Liver (tissue), 9 donors: ENCODE data around the gene MYO6. TPM values are rescaled to one million over a fixed set of nuclear protein-coding genes. Genes with fewer than 3 reads are reported as not detected.

Source experiments
- DNase-seq: peaks from one replicate; pipeline ENCODE4 v3.0.0-alpha.2; 2017; ENCODE audit warnings: low spot score
- H3K27ac ChIP-seq, 2 donors: one replicate each; pipeline ENCODE4 v1.7.0; 2013; ENCODE audit warnings: inconsistent platforms in 2 of 2, low read length in 2 of 2, control low read depth in 1 of 2, low read depth in 1 of 2, mild to moderate bottlenecking in 1 of 2
- H3K27me3 ChIP-seq, 4 donors: one replicate each; pipeline versions ENCODE4 v1.6.1 to v1.7.0; 2013; ENCODE audit warnings: low read length in 3 of 4, inconsistent platforms in 1 of 4, mild to moderate bottlenecking in 1 of 4, moderate library complexity in 1 of 4; ENCODE audit not compliant: control insufficient read depth in 4 of 4, insufficient read depth in 4 of 4
- H3K36me3 ChIP-seq, 4 donors: one replicate each; pipeline versions ENCODE4 v1.6.1 to v1.7.0; 2013; ENCODE audit warnings: low read length in 3 of 4, mild to moderate bottlenecking in 3 of 4, low read depth in 1 of 4, moderate library complexity in 1 of 4; ENCODE audit not compliant: control insufficient read depth in 4 of 4, insufficient read depth in 3 of 4
- H3K4me1 ChIP-seq, 4 donors: one replicate each; pipeline versions ENCODE4 v1.6.1 to v1.7.0; 2013; ENCODE audit warnings: low read length in 3 of 4, mild to moderate bottlenecking in 3 of 4, moderate library complexity in 1 of 4; ENCODE audit not compliant: control insufficient read depth in 4 of 4, insufficient read depth in 4 of 4
- H3K4me3 ChIP-seq, 3 donors: one replicate each; pipeline versions ENCODE4 v1.6.1 to v1.7.0; 2013; ENCODE audit warnings: low read length in 3 of 3, control low read depth in 1 of 3, low read depth in 1 of 3, mild to moderate bottlenecking in 1 of 3
- H3K9ac ChIP-seq, 2 donors: one replicate each; pipeline ENCODE4 v1.7.0; 2013; ENCODE audit warnings: low read length in 2 of 2, mild to moderate bottlenecking in 2 of 2, moderate library complexity in 2 of 2, control low read depth in 1 of 2, low read depth in 1 of 2
- H3K9me3 ChIP-seq, 4 donors: one replicate each; pipeline versions ENCODE4 v1.6.1 to v1.7.0; 2013; ENCODE audit warnings: low read length in 3 of 4; ENCODE audit not compliant: control insufficient read depth in 4 of 4
- EGR1 ChIP-seq, 2 donors: IDR thresholded peaks; 2 replicates each; pipeline ENCODE4 v1.6.1; 2016 to 2018; ENCODE audit warnings: antibody characterized with exemption in 2 of 2, low read depth in 2 of 2
- FOXA1 ChIP-seq: IDR thresholded peaks from 2 replicates; pipeline ENCODE4 v1.6.1; 2016; ENCODE audit warnings: antibody characterized with exemption
- FOXA2 ChIP-seq: IDR thresholded peaks from 2 replicates; pipeline ENCODE4 v1.6.1; 2016; ENCODE audit warnings: antibody characterized with exemption
- GABPA ChIP-seq, 2 donors: IDR thresholded peaks in 1 of 2; conservative IDR thresholded peaks in 1 of 2; 2 replicates each; pipeline ENCODE4 v1.6.1; 2016; ENCODE audit warnings: antibody characterized with exemption in 2 of 2, mild to moderate bottlenecking in 1 of 2, moderate library complexity in 1 of 2
- HNF4A ChIP-seq, 2 donors: conservative IDR thresholded peaks; 2 replicates each; pipeline ENCODE4 v1.6.1; 2016; ENCODE audit warnings: antibody characterized with exemption in 2 of 2, mild to moderate bottlenecking in 2 of 2
- HNF4G ChIP-seq: IDR thresholded peaks from 2 replicates; pipeline ENCODE4 v1.6.1; 2016; ENCODE audit warnings: antibody characterized with exemption
- JUND ChIP-seq, 2 donors: IDR thresholded peaks; 2 replicates each; pipeline ENCODE4 v1.6.1; 2016; ENCODE audit warnings: antibody characterized with exemption in 2 of 2
- RAD21 ChIP-seq, 2 donors: IDR thresholded peaks; 2 replicates each; pipeline ENCODE4 v1.6.1; 2016; ENCODE audit warnings: antibody characterized with exemption in 2 of 2, mild to moderate bottlenecking in 2 of 2
- RXRA ChIP-seq, 2 donors: IDR thresholded peaks; 2 replicates each; pipeline ENCODE4 v1.6.1; 2017 to 2018; ENCODE audit warnings: antibody characterized with exemption in 2 of 2, mild to moderate bottlenecking in 1 of 2
- SP1 ChIP-seq: IDR thresholded peaks from 2 replicates; pipeline ENCODE4 v1.6.1; 2018; ENCODE audit warnings: antibody characterized with exemption, mild to moderate bottlenecking
- TAF1 ChIP-seq: conservative IDR thresholded peaks from 2 replicates; pipeline ENCODE4 v1.6.1; 2016; ENCODE audit warnings: antibody characterized with exemption, mild to moderate bottlenecking
- YY1 ChIP-seq: IDR thresholded peaks from 2 replicates; pipeline ENCODE4 v1.6.1; 2016; ENCODE audit warnings: antibody characterized with exemption, mild to moderate bottlenecking
- WGBS: extraction: QIAGEN DNeasy Blood & Tissue Kit; methylation state at CpG from one replicate; pipeline ENCODE4 v1.1.7; 2013; 5-methylcytosine and 5-hydroxymethylcytosine counted together
- polyA plus RNA-seq, 2 donors: library from polyadenylated mRNA; stranded (reverse) in 1 of 2; unstranded in 1 of 2; fragments of 200-250 nt in 1 of 2; fragments of >200 nt in 1 of 2; fragmentation: Nextera tagmentation in 1 of 2; extraction: Ambion mirVana in 1 of 2; gene quantifications; one replicate each; pipeline versions ENCODE4 v1.2.1 to v1.2.3, GENCODE V29; 2013 to 2015
- total RNA-seq, 2 donors: library from RNA; depleted of rRNA; stranded (reverse); fragments of >200 nt; gene quantifications; one replicate each; pipeline ENCODE4 v1.2.3, GENCODE V29; 2014
- TF ChIP-seq, protein P1 (sequence below): IDR thresholded peaks from 2 replicates; pipeline ENCODE4 v1.6.1; 2016; ENCODE audit warnings: antibody characterized with exemption, mild to moderate bottlenecking
- TF ChIP-seq, protein P2 (sequence below): fragments of 150-350 bp; IDR thresholded peaks from 2 replicates; pipeline ENCODE4 v1.5.1; 2017; ENCODE audit warnings: improper control_type of control experiment, low read depth, low read length; ENCODE audit not compliant: missing input control
- TF ChIP-seq, protein P3 (sequence below): IDR thresholded peaks from 2 replicates; pipeline ENCODE4 v1.6.1; 2016; ENCODE audit warnings: antibody characterized with exemption
- TF ChIP-seq, protein P4 (sequence below): IDR thresholded peaks from 2 replicates; pipeline ENCODE4 v1.6.1; 2016; ENCODE audit warnings: antibody characterized with exemption
- TF ChIP-seq, protein P5 (sequence below): IDR thresholded peaks from 2 replicates; pipeline ENCODE4 v1.6.1; 2016; ENCODE audit warnings: antibody characterized with exemption
- donor health status: healthy.
- donor health status: healthy.
- donor health status: healthy.
- donor health status: healthy.
- donor health status: healthy.

Gene MYO6
- total and polyA plus RNA-seq, 4 donors: 6.5 to 18.3 (median 12.7) TPM

DNA sequence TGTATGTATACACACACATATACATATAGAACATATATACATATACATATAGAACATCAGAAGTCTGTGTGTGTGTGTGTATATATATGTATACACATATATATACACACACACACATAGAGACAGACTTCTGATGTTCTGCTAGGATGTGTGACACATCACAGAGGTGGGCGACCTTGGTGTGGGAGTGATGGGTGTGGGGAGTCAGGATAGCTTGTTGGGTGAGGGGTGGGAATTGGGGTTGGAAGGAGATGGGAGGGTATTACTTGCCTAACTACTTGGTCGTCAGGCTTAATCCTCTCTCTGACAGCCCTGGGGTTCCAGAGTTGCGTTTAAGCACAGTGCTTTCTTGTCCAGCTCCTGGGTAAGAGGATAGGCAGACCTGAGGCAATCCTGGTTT, 8.3 kb downstream of the MYO6 start:
- DNase-seq: no peak
- peaks cover 0 to 3% (median 0%) of the 10 kb centered on the region in 4 donors for H3K4me1 ChIP-seq
- H3K36me3 ChIP-seq: no peaks in the 10 kb centered on the region
- H3K4me3 ChIP-seq: no peak overlapping the region
- TF ChIP-seq RAD21 (IDR thresholded peaks at IDR 0.05) (no peak), HNF4A (conservative IDR thresholded peaks at IDR 0.05) (no peak)
- no peak overlapping the region for H3K27ac ChIP-seq
- no peaks in the 10 kb centered on the region for H3K9me3 ChIP-seq
- H3K9ac ChIP-seq: no peak overlapping the region
- H3K27me3 ChIP-seq: no peaks in the 10 kb centered on the region
- 90% methylated on average over 3 of the region's 3 CpGs for WGBS

DNA sequence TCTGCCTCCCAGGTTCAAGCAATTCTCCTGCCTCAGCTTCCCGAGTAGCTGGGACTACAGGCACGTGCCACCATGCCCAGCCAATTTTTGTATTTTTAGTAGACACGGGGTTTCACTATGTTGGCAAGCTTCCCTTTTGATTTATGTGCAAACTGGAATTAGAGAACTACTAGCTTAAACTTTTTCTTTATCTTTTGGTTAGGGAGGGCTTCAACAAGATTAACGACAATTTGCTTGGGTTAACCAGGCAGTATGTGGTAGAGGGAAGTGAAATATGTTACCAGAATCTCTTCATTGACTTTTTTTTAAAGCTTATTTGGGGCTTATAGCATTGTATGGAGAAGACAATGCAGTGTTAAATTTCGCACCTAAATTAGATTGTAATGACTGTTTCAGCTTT, 9.0 kb downstream of the MYO6 start:
- H3K4me3 ChIP-seq: no peak overlapping the region
- H3K9ac ChIP-seq: no peak overlapping the region
- H3K4me1 ChIP-seq: peaks cover 0 to 3% (median 0%) of the 10 kb centered on the region in 4 donors
- TF ChIP-seq RXRA (IDR thresholded peaks at IDR 0.05): no peak
- TF ChIP-seq YY1: no peak
- TF ChIP-seq, protein P1, sequence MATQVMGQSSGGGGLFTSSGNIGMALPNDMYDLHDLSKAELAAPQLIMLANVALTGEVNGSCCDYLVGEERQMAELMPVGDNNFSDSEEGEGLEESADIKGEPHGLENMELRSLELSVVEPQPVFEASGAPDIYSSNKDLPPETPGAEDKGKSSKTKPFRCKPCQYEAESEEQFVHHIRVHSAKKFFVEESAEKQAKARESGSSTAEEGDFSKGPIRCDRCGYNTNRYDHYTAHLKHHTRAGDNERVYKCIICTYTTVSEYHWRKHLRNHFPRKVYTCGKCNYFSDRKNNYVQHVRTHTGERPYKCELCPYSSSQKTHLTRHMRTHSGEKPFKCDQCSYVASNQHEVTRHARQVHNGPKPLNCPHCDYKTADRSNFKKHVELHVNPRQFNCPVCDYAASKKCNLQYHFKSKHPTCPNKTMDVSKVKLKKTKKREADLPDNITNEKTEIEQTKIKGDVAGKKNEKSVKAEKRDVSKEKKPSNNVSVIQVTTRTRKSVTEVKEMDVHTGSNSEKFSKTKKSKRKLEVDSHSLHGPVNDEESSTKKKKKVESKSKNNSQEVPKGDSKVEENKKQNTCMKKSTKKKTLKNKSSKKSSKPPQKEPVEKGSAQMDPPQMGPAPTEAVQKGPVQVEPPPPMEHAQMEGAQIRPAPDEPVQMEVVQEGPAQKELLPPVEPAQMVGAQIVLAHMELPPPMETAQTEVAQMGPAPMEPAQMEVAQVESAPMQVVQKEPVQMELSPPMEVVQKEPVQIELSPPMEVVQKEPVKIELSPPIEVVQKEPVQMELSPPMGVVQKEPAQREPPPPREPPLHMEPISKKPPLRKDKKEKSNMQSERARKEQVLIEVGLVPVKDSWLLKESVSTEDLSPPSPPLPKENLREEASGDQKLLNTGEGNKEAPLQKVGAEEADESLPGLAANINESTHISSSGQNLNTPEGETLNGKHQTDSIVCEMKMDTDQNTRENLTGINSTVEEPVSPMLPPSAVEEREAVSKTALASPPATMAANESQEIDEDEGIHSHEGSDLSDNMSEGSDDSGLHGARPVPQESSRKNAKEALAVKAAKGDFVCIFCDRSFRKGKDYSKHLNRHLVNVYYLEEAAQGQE: no peak
- TF ChIP-seq GABPA (IDR thresholded peaks at IDR 0.05 in 1 of 2, conservative IDR thresholded peaks at IDR 0.05 in 1 of 2): no peak
- no peak for TF ChIP-seq FOXA2
- TF ChIP-seq TAF1: no peak
- no peak for TF ChIP-seq HNF4G
- TF ChIP-seq, protein P2, sequence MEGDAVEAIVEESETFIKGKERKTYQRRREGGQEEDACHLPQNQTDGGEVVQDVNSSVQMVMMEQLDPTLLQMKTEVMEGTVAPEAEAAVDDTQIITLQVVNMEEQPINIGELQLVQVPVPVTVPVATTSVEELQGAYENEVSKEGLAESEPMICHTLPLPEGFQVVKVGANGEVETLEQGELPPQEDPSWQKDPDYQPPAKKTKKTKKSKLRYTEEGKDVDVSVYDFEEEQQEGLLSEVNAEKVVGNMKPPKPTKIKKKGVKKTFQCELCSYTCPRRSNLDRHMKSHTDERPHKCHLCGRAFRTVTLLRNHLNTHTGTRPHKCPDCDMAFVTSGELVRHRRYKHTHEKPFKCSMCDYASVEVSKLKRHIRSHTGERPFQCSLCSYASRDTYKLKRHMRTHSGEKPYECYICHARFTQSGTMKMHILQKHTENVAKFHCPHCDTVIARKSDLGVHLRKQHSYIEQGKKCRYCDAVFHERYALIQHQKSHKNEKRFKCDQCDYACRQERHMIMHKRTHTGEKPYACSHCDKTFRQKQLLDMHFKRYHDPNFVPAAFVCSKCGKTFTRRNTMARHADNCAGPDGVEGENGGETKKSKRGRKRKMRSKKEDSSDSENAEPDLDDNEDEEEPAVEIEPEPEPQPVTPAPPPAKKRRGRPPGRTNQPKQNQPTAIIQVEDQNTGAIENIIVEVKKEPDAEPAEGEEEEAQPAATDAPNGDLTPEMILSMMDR: no peak
- TF ChIP-seq, protein P3, sequence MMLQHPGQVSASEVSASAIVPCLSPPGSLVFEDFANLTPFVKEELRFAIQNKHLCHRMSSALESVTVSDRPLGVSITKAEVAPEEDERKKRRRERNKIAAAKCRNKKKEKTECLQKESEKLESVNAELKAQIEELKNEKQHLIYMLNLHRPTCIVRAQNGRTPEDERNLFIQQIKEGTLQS: no peak
- TF ChIP-seq RAD21 (IDR thresholded peaks at IDR 0.05): no peak
- TF ChIP-seq, protein P4, sequence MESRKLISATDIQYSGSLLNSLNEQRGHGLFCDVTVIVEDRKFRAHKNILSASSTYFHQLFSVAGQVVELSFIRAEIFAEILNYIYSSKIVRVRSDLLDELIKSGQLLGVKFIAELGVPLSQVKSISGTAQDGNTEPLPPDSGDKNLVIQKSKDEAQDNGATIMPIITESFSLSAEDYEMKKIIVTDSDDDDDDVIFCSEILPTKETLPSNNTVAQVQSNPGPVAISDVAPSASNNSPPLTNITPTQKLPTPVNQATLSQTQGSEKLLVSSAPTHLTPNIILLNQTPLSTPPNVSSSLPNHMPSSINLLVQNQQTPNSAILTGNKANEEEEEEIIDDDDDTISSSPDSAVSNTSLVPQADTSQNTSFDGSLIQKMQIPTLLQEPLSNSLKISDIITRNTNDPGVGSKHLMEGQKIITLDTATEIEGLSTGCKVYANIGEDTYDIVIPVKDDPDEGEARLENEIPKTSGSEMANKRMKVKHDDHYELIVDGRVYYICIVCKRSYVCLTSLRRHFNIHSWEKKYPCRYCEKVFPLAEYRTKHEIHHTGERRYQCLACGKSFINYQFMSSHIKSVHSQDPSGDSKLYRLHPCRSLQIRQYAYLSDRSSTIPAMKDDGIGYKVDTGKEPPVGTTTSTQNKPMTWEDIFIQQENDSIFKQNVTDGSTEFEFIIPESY: no peak
- TF ChIP-seq JUND (IDR thresholded peaks at IDR 0.05): no peak
- TF ChIP-seq HNF4A (conservative IDR thresholded peaks at IDR 0.05): no peak
- no peak for TF ChIP-seq EGR1 (IDR thresholded peaks at IDR 0.05; ENCODE audit: low read depth in 2 of 2)
- TF ChIP-seq, protein P5, sequence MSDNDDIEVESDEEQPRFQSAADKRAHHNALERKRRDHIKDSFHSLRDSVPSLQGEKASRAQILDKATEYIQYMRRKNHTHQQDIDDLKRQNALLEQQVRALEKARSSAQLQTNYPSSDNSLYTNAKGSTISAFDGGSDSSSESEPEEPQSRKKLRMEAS: no peak
- TF ChIP-seq FOXA1: no peak
- no peak for TF ChIP-seq SP1
- H3K27ac ChIP-seq: no peak overlapping the region
- 83% methylated on average over 5 of the region's 5 CpGs for WGBS
- no peak for DNase-seq
- no peaks in the 10 kb centered on the region for H3K27me3 ChIP-seq
- no peaks in the 10 kb centered on the region for H3K9me3 ChIP-seq
- H3K36me3 ChIP-seq: no peaks in the 10 kb centered on the region
